ENCODE data around the gene SPATA6. TPM values are rescaled to one million over a fixed set of nuclear protein-coding genes. Genes with fewer than 3 reads are reported as not detected.
A peak's percentile ranks its signal among the peaks of the same experiment; 100 is the strongest.
"Not testable (repeated sequence)": the region's sequence is repeated elsewhere in the genome, so short reads cannot be mapped to it uniquely, and the experiment has no call there.

Gene SPATA6
- total RNA-seq, 2 donors from 2014 or later, result 42.8 to 51.5 TPM

GRCh38 chr1:48448932-48449331 lies 23.1 kb downstream of the SPATA6 start:
- 100% methylated on average over 1 of the region's 1 CpG for whole genome bisulfite sequencing, 2 experiments (ENCODE audit: insufficient coverage in 1 of 2, insufficient read length in 1 of 2)
- DNase-seq, result no peak
- peaks cover 5% of the 10 kb centered on the region for H3K4me1 Mint-ChIP-seq
- no peak overlapping the region for H3K27ac Mint-ChIP-seq
- peaks cover 15% of the 10 kb centered on the region for H3K9me3 Mint-ChIP-seq
- H3K4me3 Mint-ChIP-seq, result no peak overlapping the region
- H3K27me3 Mint-ChIP-seq (ENCODE audit: insufficient read depth), result no peaks in the 10 kb centered on the region
- H3K36me3 Mint-ChIP-seq (ENCODE audit: low read depth), result peaks cover 57% of the 10 kb centered on the region
- TF ChIP-seq CTCF (conservative IDR thresholded peaks at IDR 0.05), result no peak
- H3K27me3 ChIP-seq (ENCODE audit: control insufficient read depth, insufficient read depth, low read length, poor library complexity, severe bottlenecking), result no peaks in the 10 kb centered on the region
- peaks cover 24% of the 10 kb centered on the region for H3K36me3 ChIP-seq (ENCODE audit: control insufficient read depth, insufficient read depth, low read length)
- H3K27ac ChIP-seq (ENCODE audit: low read depth, low read length), result no peak overlapping the region
- no peak overlapping the region for H3K9ac ChIP-seq (ENCODE audit: extremely low read depth, low read length, poor library complexity, severe bottlenecking)
- no peaks in the 10 kb centered on the region for H3K4me1 ChIP-seq (ENCODE audit: control insufficient read depth, insufficient read depth, low read length)
- H3K9me3 ChIP-seq (ENCODE audit: control insufficient read depth, low read length), result peaks cover 24% of the 10 kb centered on the region
- no peak overlapping the region for H3K4me3 ChIP-seq (ENCODE audit: low read length)

GRCh38 chr1:48444186-48444585 lies 27.8 kb downstream of the SPATA6 start:
- peaks cover 71% of the 10 kb centered on the region for H3K36me3 Mint-ChIP-seq (ENCODE audit: low read depth)
- not testable (repeated sequence) for H3K27ac Mint-ChIP-seq
- H3K4me3 ChIP-seq (ENCODE audit: low read length), result peak overlapping the region; percentile 70

GRCh38 chr1:48442864-48443619 lies 29.0 kb downstream of the SPATA6 start:
- no peak for TF ChIP-seq CTCF (conservative IDR thresholded peaks at IDR 0.05)
- Histone ChIP-seq H3K4me3 (ENCODE audit: low read length) (peak overlapping the region; percentile 70), H3K27me3 (ENCODE audit: control insufficient read depth, insufficient read depth, low read length, poor library complexity, severe bottlenecking) (no peaks in the 10 kb centered on the region), H3K4me1 (ENCODE audit: control insufficient read depth, insufficient read depth, low read length) (peaks cover 5% of the 10 kb centered on the region), H3K27ac (ENCODE audit: low read depth, low read length) (no peak overlapping the region), H3K36me3 (ENCODE audit: control insufficient read depth, insufficient read depth, low read length) (peaks cover 32% of the 10 kb centered on the region), H3K9me3 (ENCODE audit: control insufficient read depth, low read length) (peaks cover 53% of the 10 kb centered on the region), H3K9ac (ENCODE audit: extremely low read depth, low read length, poor library complexity, severe bottlenecking) (no peak overlapping the region)
- H3K4me1 Mint-ChIP-seq, result peaks cover 25% of the 10 kb centered on the region
- WGBS, 2 experiments (ENCODE audit: insufficient coverage in 1 of 2, insufficient read length in 1 of 2), result 32 to 39% methylated on average over 3 to 6 of the region's 6 CpGs
- peaks cover 61% of the 10 kb centered on the region for H3K9me3 Mint-ChIP-seq
- peak; percentile 50 for DNase-seq
- peaks cover 75% of the 10 kb centered on the region for H3K36me3 Mint-ChIP-seq (ENCODE audit: low read depth)
- no peaks in the 10 kb centered on the region for H3K27me3 Mint-ChIP-seq (ENCODE audit: insufficient read depth)
- peak overlapping the region; percentile 4 for H3K4me3 Mint-ChIP-seq
- H3K27ac Mint-ChIP-seq, result peak overlapping the region; percentile 84

More at GRCh38 chr1:48444186-48444585, 27.8 kb downstream of the SPATA6 start:
- Mint-ChIP-seq H3K9me3 (peaks cover 49% of the 10 kb centered on the region), H3K4me1 (peaks cover 25% of the 10 kb centered on the region)
- H3K27me3 Mint-ChIP-seq (ENCODE audit: insufficient read depth); H3K27me3 ChIP-seq (ENCODE audit: control insufficient read depth, insufficient read depth, low read length, poor library complexity, severe bottlenecking); H3K27ac ChIP-seq (ENCODE audit: low read depth, low read length); H3K4me1 ChIP-seq (ENCODE audit: control insufficient read depth, insufficient read depth, low read length); H3K9ac ChIP-seq (ENCODE audit: extremely low read depth, low read length, poor library complexity, severe bottlenecking); H3K4me3 Mint-ChIP-seq; DNase-seq: not testable (repeated sequence)
- 89 to 94% methylated on average over 6 to 7 of the region's 7 CpGs for WGBS, 2 experiments (ENCODE audit: insufficient coverage in 1 of 2, insufficient read length in 1 of 2)
- Histone ChIP-seq H3K9me3 (ENCODE audit: control insufficient read depth, low read length) (peaks cover 46% of the 10 kb centered on the region), H3K36me3 (ENCODE audit: control insufficient read depth, insufficient read depth, low read length) (peaks cover 29% of the 10 kb centered on the region)

- H3K36me3 ChIP-seq (ENCODE audit: control insufficient read depth, insufficient read depth, low read length), result peaks cover 27% of the 10 kb centered on the region
- not testable (repeated sequence) for H3K27me3 ChIP-seq (ENCODE audit: control insufficient read depth, insufficient read depth, low read length, poor library complexity, severe bottlenecking); H3K27ac ChIP-seq (ENCODE audit: low read depth, low read length); H3K4me3 Mint-ChIP-seq; H3K4me1 ChIP-seq (ENCODE audit: control insufficient read depth, insufficient read depth, low read length); H3K9ac ChIP-seq (ENCODE audit: extremely low read depth, low read length, poor library complexity, severe bottlenecking); H3K27me3 Mint-ChIP-seq (ENCODE audit: insufficient read depth); DNase-seq; H3K27ac Mint-ChIP-seq
- Mint-ChIP-seq H3K9me3 (peaks cover 68% of the 10 kb centered on the region), H3K36me3 (ENCODE audit: low read depth) (peaks cover 78% of the 10 kb centered on the region), H3K4me1 (peaks cover 25% of the 10 kb centered on the region)
- peak overlapping the region; percentile 9 for H3K4me3 ChIP-seq (ENCODE audit: low read length)
- 88 to 100% methylated on average over 2 to 3 of the region's 3 CpGs for WGBS, 2 experiments (ENCODE audit: insufficient coverage in 1 of 2, insufficient read length in 1 of 2)
- peaks cover 48% of the 10 kb centered on the region for H3K9me3 ChIP-seq (ENCODE audit: control insufficient read depth, low read length)
These were observed 31.2 kb downstream of the SPATA6 start for GRCh38 chr1:48440786-48441185.

All from endodermal cell (in vitro differentiated cells).